ENCODE measurements around the gene ZFR2.
"Not testable (repeated sequence)": the region's sequence is repeated elsewhere in the genome, so short reads cannot be mapped to it uniquely, and the experiment has no call there.

Gene ZFR2

DNA sequence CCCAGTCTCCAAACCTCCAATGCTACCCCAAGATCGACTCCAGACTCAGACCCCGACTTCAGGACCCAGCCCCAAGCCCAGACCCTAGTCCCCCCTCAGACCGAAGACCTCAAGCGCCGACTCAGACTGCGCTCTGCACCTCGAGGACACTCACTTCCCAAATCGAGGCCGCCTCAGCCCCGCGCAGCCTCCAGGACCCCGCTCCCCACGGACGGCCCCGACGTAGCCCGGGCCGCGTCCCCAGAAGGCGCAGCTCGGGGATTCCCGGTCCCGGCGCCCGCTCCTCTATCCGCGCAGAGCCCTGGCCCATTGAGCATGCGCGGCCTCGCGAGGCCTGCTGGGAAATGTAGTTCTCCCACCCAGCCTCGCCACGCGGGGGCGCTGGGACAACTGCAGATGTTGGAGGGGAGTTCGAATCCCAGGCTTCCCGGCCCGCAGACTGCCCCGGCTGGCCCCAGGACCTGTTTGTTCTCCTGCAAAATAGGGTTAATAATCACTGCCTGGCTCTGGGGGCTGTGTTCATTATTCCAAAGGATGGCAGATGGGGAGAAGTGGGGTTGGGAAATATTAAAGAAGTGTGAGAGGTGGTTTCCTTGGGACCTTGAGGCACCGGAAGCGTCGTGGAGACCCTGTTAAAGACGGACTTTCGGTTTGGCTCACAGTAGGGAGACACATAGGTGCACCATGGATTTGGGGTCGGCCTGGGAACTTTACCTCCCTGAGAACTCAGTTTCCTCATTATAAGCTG, 107.3 kb downstream of the ZFR2 start, which contains the start of gene APBA3:
TSS of gene APBA3 (minus strand) at position 311 of the 748 bp plus-strand sequence. CDS start 1,428 bp downstream, outside the sequence.
- peak; percentile 92 for DNase-seq (ENCODE audit: low read depth)
- peak within 1 kb of the TSS; percentile 99 for H3K4me3 ChIP-seq (ENCODE audit: low read depth, low read length)
- TF ChIP-seq, protein P1, sequence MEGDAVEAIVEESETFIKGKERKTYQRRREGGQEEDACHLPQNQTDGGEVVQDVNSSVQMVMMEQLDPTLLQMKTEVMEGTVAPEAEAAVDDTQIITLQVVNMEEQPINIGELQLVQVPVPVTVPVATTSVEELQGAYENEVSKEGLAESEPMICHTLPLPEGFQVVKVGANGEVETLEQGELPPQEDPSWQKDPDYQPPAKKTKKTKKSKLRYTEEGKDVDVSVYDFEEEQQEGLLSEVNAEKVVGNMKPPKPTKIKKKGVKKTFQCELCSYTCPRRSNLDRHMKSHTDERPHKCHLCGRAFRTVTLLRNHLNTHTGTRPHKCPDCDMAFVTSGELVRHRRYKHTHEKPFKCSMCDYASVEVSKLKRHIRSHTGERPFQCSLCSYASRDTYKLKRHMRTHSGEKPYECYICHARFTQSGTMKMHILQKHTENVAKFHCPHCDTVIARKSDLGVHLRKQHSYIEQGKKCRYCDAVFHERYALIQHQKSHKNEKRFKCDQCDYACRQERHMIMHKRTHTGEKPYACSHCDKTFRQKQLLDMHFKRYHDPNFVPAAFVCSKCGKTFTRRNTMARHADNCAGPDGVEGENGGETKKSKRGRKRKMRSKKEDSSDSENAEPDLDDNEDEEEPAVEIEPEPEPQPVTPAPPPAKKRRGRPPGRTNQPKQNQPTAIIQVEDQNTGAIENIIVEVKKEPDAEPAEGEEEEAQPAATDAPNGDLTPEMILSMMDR (conservative IDR thresholded peaks at IDR 0.05; ENCODE audit: low read depth, low read length): peak; percentile 75

DNA sequence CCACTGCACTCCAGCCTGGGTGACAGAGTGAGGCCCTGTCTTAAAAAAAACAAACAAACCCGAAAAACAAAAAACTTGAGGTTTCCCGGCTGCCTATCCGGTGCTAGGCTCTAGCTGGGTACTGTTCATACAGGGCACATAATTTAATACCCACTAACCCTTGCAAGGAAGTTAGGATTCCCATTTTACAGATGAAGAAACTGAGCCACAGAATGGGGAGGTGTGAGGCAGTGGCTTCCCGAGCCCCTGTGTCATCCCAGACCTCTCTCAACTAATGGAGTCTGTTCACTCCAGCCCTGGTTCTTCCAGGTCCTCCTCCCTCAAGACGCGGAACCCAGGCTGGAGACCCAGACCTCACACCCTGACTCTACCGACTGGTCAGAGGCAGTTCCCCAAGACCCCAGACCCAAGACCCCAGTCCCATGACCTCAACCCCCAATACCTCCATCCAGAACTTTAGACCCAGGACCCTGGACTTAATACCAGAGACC, 107.9 kb downstream of the ZFR2 start:
- TF ChIP-seq, protein P1 (conservative IDR thresholded peaks at IDR 0.05; ENCODE audit: low read depth, low read length): no peak
- H3K4me3 ChIP-seq (ENCODE audit: low read depth, low read length): peak overlapping the region; percentile 99
- DNase-seq (ENCODE audit: low read depth): peak; percentile 16

DNA sequence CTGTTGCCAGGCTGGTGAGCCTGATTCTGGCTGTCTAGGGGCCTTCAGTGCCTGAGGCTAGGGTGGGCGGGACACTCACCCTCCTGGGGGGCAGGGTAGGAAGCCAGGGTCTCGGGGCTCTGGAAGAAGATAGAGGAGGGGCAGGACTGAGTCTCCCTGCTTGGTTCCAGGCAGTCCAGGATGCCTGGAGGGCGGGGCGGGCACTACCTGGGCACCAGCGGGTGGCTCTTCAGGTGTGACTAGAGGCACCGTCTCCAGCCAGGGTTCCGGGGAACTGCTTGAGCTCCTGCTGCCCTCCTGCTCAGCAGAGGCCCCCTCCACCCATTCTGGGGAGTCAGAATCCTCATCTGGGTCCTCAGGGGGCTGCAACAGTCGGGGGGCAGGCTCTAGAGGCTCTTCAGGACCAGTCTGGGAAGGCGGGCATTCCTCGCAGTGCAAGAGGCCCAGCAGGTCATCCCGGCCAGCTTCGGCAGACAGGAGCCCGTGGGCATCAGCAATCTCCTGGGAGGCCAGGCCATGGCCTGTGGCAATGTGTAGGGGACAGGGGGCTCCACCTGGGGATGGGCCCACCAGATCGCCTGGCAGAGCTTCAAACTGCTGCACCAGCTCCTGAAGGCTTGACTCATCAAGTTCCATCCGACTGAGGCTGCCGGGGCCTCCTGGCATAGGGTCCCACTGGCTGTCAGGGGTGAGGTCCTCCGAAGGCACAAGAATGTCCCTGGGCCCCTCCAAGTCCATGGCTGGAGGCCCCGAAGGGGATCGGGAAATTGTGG, 109.2 kb downstream of the ZFR2 start:
- DNase-seq (ENCODE audit: low read depth): no peak
- TF ChIP-seq, protein P1 (conservative IDR thresholded peaks at IDR 0.05; ENCODE audit: low read depth, low read length): no peak
- H3K4me3 ChIP-seq (ENCODE audit: low read depth, low read length): no peak overlapping the region

DNA sequence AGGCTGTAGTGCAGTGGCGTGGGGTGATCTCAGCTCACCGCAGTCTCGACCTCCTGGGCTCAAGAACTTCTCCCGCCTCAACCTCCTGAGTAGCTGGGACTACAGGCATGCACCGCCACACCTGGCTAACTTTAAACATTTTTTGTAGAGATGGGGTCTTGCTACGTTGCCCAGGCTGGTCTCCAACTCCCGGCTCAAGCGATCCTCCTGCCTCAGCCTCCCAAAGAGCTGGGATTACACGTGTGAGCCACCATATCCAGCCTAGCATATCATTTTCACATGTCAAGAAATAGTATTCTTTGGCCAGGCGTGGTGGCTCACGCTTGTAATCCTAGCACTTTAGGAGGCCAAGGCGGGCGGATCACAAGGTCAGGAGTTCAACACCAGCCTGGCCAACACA, 110.5 kb downstream of the ZFR2 start:
- not testable (repeated sequence) for H3K4me3 ChIP-seq (ENCODE audit: low read depth, low read length); DNase-seq (ENCODE audit: low read depth)

DNA sequence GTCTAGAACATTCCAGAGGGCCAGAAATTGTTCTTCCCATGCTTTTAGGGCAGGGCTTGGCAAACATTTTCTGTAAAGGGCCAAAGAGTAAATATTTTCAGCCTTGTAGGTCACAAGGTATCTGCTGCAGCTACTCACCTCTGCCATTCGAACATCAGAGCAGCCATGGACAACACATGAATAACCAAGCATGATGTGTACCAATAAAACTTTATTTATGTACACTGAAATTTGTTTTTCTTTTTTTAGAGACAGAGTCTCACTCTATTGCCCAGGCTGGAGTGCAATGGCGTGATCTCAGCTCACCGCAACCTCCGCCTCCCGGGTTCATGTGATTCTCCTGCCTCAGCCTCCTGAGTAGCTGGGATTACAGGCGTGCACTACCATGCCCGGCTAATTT, 111.1 kb downstream of the ZFR2 start:
- DNase-seq (ENCODE audit: low read depth); H3K4me3 ChIP-seq (ENCODE audit: low read depth, low read length): not testable (repeated sequence)
